Parathyroid adenoma (tissue), 2 donors: ENCODE results near the gene EPB41L4B.

Experiments used
- H2AFZ ChIP-seq: fragments of 300-600 bp; sonication (generic); one replicate; pipeline ENCODE4 v1.7.0; 2017; ENCODE audit warnings: antibody characterized with exemption, mild to moderate bottlenecking
- H3K27ac ChIP-seq: fragments of 300-600 bp; sonication (generic); one replicate; pipeline ENCODE4 v1.7.0; 2017
- H3K27me3 ChIP-seq: fragments of 300-600 bp; sonication (generic); one replicate; pipeline ENCODE4 v1.7.0; 2017; ENCODE audit warnings: low read length; ENCODE audit not compliant: control insufficient read depth, insufficient read depth
- H3K36me3 ChIP-seq: fragments of 300-600 bp; sonication (generic); one replicate; pipeline ENCODE4 v1.7.0; 2017; ENCODE audit warnings: low read length; ENCODE audit not compliant: control insufficient read depth, insufficient read depth
- H3K4me1 ChIP-seq: fragments of 300-600 bp; sonication (generic); one replicate; pipeline ENCODE4 v1.7.0; 2017; ENCODE audit warnings: control low read depth
- H3K4me2 ChIP-seq: fragments of 300-600 bp; sonication (generic); one replicate; pipeline ENCODE4 v1.7.0; 2017; ENCODE audit warnings: low read length
- H3K4me3 ChIP-seq: fragments of 300-600 bp; sonication (generic); one replicate; pipeline ENCODE4 v1.7.0; 2017; ENCODE audit warnings: low read depth, low read length
- H3K79me2 ChIP-seq: fragments of 300-600 bp; sonication (generic); one replicate; pipeline ENCODE4 v1.7.0; 2017; ENCODE audit warnings: control low read depth
- H3K9ac ChIP-seq: fragments of 300-600 bp; sonication (generic); one replicate; pipeline ENCODE4 v1.7.0; 2017; ENCODE audit warnings: mild to moderate bottlenecking
- H3K9me3 ChIP-seq: fragments of 300-600 bp; sonication (generic); one replicate; pipeline ENCODE4 v1.7.0; 2017; ENCODE audit warnings: low read length; ENCODE audit not compliant: control insufficient read depth
- CTCF ChIP-seq: fragments of 300-600 bp; sonication (generic); IDR thresholded peaks from one replicate; pipeline ENCODE4 v1.7.0; 2017; ENCODE audit warnings: antibody characterized with exemption, mild to moderate bottlenecking
- donor health status: primary hyperparathyroidism.

The EPB41L4B gene

DNA sequence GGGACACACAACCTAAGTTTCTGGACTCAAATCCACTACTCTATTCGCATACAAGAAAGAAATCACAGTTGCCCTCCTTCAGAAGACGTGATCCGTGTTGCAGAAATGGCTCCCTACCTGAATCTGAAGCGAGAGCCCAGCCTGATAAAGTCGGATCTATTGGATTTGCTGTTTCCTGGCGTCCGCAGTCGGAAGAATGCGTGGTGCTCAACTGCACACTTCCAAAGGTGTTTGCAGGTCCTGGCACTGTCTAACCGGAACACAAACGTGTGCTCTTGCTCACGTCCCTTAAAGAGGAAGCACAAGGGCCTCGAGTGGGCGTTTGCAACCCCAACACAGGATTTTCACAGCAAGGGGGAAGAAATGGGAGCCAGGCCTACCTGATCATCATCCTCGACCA, 65.5 kb downstream of the EPB41L4B start:
- no peak overlapping the region for H3K4me2 ChIP-seq
- no peak overlapping the region for H3K4me3 ChIP-seq
- no peaks in the 10 kb centered on the region for H3K27me3 ChIP-seq
- no peak overlapping the region for H3K9ac ChIP-seq
- H3K4me1 ChIP-seq = no peaks in the 10 kb centered on the region
- H2AFZ ChIP-seq = no peak overlapping the region
- TF ChIP-seq CTCF = no peak
- no peaks in the 10 kb centered on the region for H3K9me3 ChIP-seq
- no peaks in the 10 kb centered on the region for H3K79me2 ChIP-seq
- no peak overlapping the region for H3K27ac ChIP-seq
- H3K36me3 ChIP-seq = no peaks in the 10 kb centered on the region

GRCh38 chr9:109254317-109254716, 66.5 kb downstream of the EPB41L4B start:
- Histone ChIP-seq H3K36me3 (no peaks in the 10 kb centered on the region), H3K27me3 (no peaks in the 10 kb centered on the region), H3K9me3 (no peaks in the 10 kb centered on the region), H3K9ac (no peak overlapping the region), H2AFZ (no peak overlapping the region), H3K4me2 (no peak overlapping the region), H3K79me2 (no peaks in the 10 kb centered on the region), H3K4me1 (no peaks in the 10 kb centered on the region), H3K27ac (no peak overlapping the region), H3K4me3 (no peak overlapping the region)
- no peak for TF ChIP-seq CTCF

DNA sequence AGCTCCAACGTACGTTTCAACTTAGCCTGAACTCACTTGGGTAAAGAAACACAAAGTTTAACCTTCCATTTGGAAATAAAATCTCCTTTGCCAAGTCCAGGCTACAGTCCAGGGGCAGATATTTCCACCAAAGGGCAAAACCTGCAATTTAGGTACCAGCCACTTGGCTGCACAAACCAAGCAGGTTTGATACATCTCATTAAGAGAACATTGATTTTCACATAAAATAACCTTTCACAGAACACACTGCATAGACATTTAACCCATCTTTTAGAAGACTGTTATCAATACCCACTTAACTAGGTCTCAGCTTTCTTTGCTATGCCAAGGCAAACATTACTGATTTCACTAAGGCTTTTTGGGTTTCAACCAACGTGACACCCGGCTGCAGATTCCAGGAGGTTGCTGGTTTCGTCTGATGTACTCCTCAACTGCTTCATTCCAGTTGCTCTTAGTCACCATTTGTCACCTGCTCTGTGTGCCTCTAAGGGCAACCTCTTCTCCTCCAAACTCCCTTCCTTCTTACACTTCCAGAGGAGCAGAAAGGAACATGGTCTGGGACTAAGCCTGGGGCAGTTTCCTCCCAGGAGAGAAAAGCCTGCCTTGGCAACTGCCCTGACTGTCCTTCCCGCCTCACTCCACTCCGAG, 67.1 kb downstream of the EPB41L4B start:
- Histone ChIP-seq H2AFZ (no peak overlapping the region), H3K9ac (no peak overlapping the region), H3K27me3 (no peaks in the 10 kb centered on the region), H3K9me3 (no peaks in the 10 kb centered on the region), H3K4me1 (no peaks in the 10 kb centered on the region), H3K79me2 (no peaks in the 10 kb centered on the region), H3K36me3 (no peaks in the 10 kb centered on the region), H3K4me3 (no peak overlapping the region), H3K27ac (no peak overlapping the region), H3K4me2 (no peak overlapping the region)
- no peak for TF ChIP-seq CTCF

GRCh38 chr9:109253241-109253636, 67.6 kb downstream of the EPB41L4B start:
- Histone ChIP-seq H3K79me2 (no peaks in the 10 kb centered on the region), H3K9ac (no peak overlapping the region), H2AFZ (no peak overlapping the region), H3K36me3 (no peaks in the 10 kb centered on the region), H3K4me1 (no peaks in the 10 kb centered on the region), H3K27ac (no peak overlapping the region), H3K4me2 (no peak overlapping the region), H3K9me3 (no peaks in the 10 kb centered on the region), H3K4me3 (no peak overlapping the region), H3K27me3 (no peaks in the 10 kb centered on the region)
- no peak for TF ChIP-seq CTCF

DNA sequence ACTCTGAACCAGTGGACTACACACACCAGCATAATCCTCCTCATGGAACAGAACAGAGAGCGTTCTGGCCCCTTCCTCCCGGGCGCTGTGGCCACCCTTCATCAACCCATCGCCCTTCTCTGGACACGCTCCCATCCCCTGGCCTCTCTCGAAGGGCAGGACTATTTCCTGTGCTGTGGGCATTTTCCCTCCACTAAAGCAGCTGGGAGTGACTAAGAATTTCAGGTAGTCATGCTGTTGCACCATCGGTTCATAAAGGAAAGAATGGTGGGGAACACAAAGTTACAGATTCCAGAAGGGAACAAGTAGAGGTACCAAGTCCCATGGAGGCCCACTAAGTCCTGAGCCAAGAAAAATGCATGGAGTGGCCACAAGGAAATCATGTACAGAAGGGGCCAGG, 68.6 kb downstream of the EPB41L4B start:
- H3K27ac ChIP-seq = no peak overlapping the region

More for the DNA sequence above, 68.6 kb downstream of the EPB41L4B start:
- Histone ChIP-seq H3K9me3 (no peaks in the 10 kb centered on the region), H3K27me3 (no peaks in the 10 kb centered on the region), H3K79me2 (no peaks in the 10 kb centered on the region), H3K4me3 (no peak overlapping the region), H3K9ac (no peak overlapping the region), H3K4me1 (no peaks in the 10 kb centered on the region), H2AFZ (no peak overlapping the region), H3K4me2 (no peak overlapping the region), H3K36me3 (no peaks in the 10 kb centered on the region)
- no peak for TF ChIP-seq CTCF
